Suppressor macrophage treated with lipopolysaccharide for 1 hour (primary cell): Measurements from ENCODE around the gene ZNF22.
A peak's percentile ranks its signal among the peaks of the same experiment; 100 is the strongest.

Source experiments
- DNase-seq, 3 donors: peaks; one replicate each; pipeline ENCODE4 v3.0.0-alpha.2; 2020 to 2022

The ZNF22 gene

GRCh38 chr10:44978213-44978569 is 22.5 kb upstream of the ZNF22 start:
- no peak for DNase-seq

GRCh38 chr10:44978570-44979280 is 22.0 kb upstream of the ZNF22 start, which contains the start of gene DEPP1:
Gene DEPP1, minus strand, starts transcription at chr10:44978809. Its CDS starts 779 bp downstream, at chr10:44978030.
- DNase-seq = peak; percentile 67 to 83 (median 80)

GRCh38 chr10:44979281-44980191 is 21.2 kb upstream of the ZNF22 start:
- DNase-seq = no peak

GRCh38 chr10:44980309-44981171 is 20.2 kb upstream of the ZNF22 start:
- no peak for DNase-seq

GRCh38 chr10:44981172-44982113 is 19.3 kb upstream of the ZNF22 start:
- DNase-seq = peak in 2 of 3 donors; percentile 46 to 50

GRCh38 chr10:44982114-44982460 is 18.6 kb upstream of the ZNF22 start:
- DNase-seq = no peak

- no peak for DNase-seq
These were observed 18.2 kb upstream of the ZNF22 start for GRCh38 chr10:44982496-44982895.

GRCh38 chr10:44983066-44983894 is 17.4 kb upstream of the ZNF22 start:
- DNase-seq = no peak

GRCh38 chr10:44983895-44984278 is 16.8 kb upstream of the ZNF22 start:
- no peak for DNase-seq

GRCh38 chr10:44984671-44985101 is 16.0 kb upstream of the ZNF22 start:
- no peak for DNase-seq

- DNase-seq = no peak
These were observed 15.5 kb upstream of the ZNF22 start for GRCh38 chr10:44985175-44985681.

GRCh38 chr10:44986179-44986578 is 14.5 kb upstream of the ZNF22 start:
- no peak for DNase-seq

GRCh38 chr10:44986670-44987069 is 14.1 kb upstream of the ZNF22 start:
- no peak for DNase-seq

GRCh38 chr10:44988957-44989585 is 11.7 kb upstream of the ZNF22 start:
- DNase-seq = no peak

- DNase-seq = no peak
These were observed 11.0 kb upstream of the ZNF22 start for GRCh38 chr10:44989597-44990301.

- DNase-seq = no peak
These were observed 10.4 kb upstream of the ZNF22 start for GRCh38 chr10:44990302-44990655.

- no peak for DNase-seq
These were observed 9.8 kb upstream of the ZNF22 start for GRCh38 chr10:44990965-44991364.

- DNase-seq = no peak
These were observed 9.2 kb upstream of the ZNF22 start for GRCh38 chr10:44991571-44991970.

- no peak for DNase-seq
These were observed 8.5 kb upstream of the ZNF22 start for GRCh38 chr10:44992070-44992731.
